Measurements from ENCODE around the gene PCGF2. TPM values are rescaled to one million over a fixed set of nuclear protein-coding genes. Genes with fewer than 3 reads are reported as not detected.

The PCGF2 gene
- total RNA-seq, 1 experiment from 2014 or later, result 95.1 TPM

GRCh38 chr17:38725066-38725465 lies 23.1 kb downstream of the PCGF2 start:
- peaks cover 11% of the 10 kb centered on the region for H3K4me1 Mint-ChIP-seq (ENCODE audit: low read depth, unreplicated experiment)
- DNase-seq, result no peak
- no peak for TF ChIP-seq CTCF (IDR thresholded peaks at IDR 0.05; ENCODE audit: insufficient read depth in 1 of 2, low read depth in 1 of 2, low read length in 1 of 2, severe bottlenecking in 1 of 2, unreplicated experiment in 1 of 2)
- CTCF ChIA-PET, result no interaction called here
- H3K9me3 Mint-ChIP-seq (ENCODE audit: unreplicated experiment), result no peaks in the 10 kb centered on the region
- Histone ChIP-seq H3K9me3 (no peaks in the 10 kb centered on the region), H3K4me1 (peaks cover 6% of the 10 kb centered on the region; the same call in 1 of the 2 replicates), H3K27me3 (replicated peaks; ENCODE audit: control insufficient read depth, insufficient read depth, low read length) (no peaks in the 10 kb centered on the region), H3K4me3 (ENCODE audit: low read depth, low read length) (no peak overlapping the region), H3K36me3 (ENCODE audit: control insufficient read depth, insufficient read depth, low read length) (peaks cover 3% of the 10 kb centered on the region)
- POLR2A ChIA-PET, result no interaction called here
- no peaks in the 10 kb centered on the region for H3K27me3 Mint-ChIP-seq (ENCODE audit: insufficient read depth, unreplicated experiment)
- no TSS peak for BruUV-seq (replicated peaks)
- no peak overlapping the region for H3K4me3 Mint-ChIP-seq (ENCODE audit: unreplicated experiment)
- intact Hi-C loops (cut with micrococcal nuclease; ENCODE audit: unreplicated experiment), result no loop called here
- peaks cover 11% of the 10 kb centered on the region for H3K36me3 Mint-ChIP-seq (ENCODE audit: insufficient read depth, unreplicated experiment)
- H3K27ac Mint-ChIP-seq (ENCODE audit: unreplicated experiment), result no peak overlapping the region

- H3K4me1 Mint-ChIP-seq (ENCODE audit: low read depth, unreplicated experiment), result peaks cover 15% of the 10 kb centered on the region
- no peaks in the 10 kb centered on the region for H3K27me3 ChIP-seq (replicated peaks; ENCODE audit: control insufficient read depth, insufficient read depth, low read length)
- TF ChIP-seq CTCF (IDR thresholded peaks at IDR 0.05; ENCODE audit: insufficient read depth in 1 of 2, low read depth in 1 of 2, low read length in 1 of 2, severe bottlenecking in 1 of 2, unreplicated experiment in 1 of 2), result no peak
- POLR2A ChIA-PET, result no interaction called here
- no peaks in the 10 kb centered on the region for H3K27me3 Mint-ChIP-seq (ENCODE audit: insufficient read depth, unreplicated experiment)
- no peaks in the 10 kb centered on the region for H3K9me3 Mint-ChIP-seq (ENCODE audit: unreplicated experiment)
- peaks cover 3% of the 10 kb centered on the region for H3K36me3 ChIP-seq (ENCODE audit: control insufficient read depth, insufficient read depth, low read length)
- no TSS peak for BruUV-seq (replicated peaks)
- CTCF ChIA-PET, result no interaction called here
- no peak overlapping the region for H3K27ac Mint-ChIP-seq (ENCODE audit: unreplicated experiment)
- DNase-seq, result no peak
- intact Hi-C loops (cut with micrococcal nuclease; ENCODE audit: unreplicated experiment), result no loop called here
- no peak overlapping the region for H3K4me3 Mint-ChIP-seq (ENCODE audit: unreplicated experiment)
- no peaks in the 10 kb centered on the region for H3K9me3 ChIP-seq
- no peak overlapping the region for H3K4me3 ChIP-seq (ENCODE audit: low read depth, low read length)
- peaks cover 15% of the 10 kb centered on the region for H3K36me3 Mint-ChIP-seq (ENCODE audit: insufficient read depth, unreplicated experiment)
- H3K4me1 ChIP-seq, result peaks cover 5% of the 10 kb centered on the region; the same call in 1 of the 2 replicates
These were observed 23.7 kb downstream of the PCGF2 start for GRCh38 chr17:38724337-38724988.

- no peak for TF ChIP-seq CTCF (IDR thresholded peaks at IDR 0.05; ENCODE audit: insufficient read depth in 1 of 2, low read depth in 1 of 2, low read length in 1 of 2, severe bottlenecking in 1 of 2, unreplicated experiment in 1 of 2)
- POLR2A ChIA-PET, result no interaction called here
- Mint-ChIP-seq H3K4me3 (ENCODE audit: unreplicated experiment) (no peak overlapping the region), H3K27ac (ENCODE audit: unreplicated experiment) (no peak overlapping the region), H3K4me1 (ENCODE audit: low read depth, unreplicated experiment) (peaks cover 23% of the 10 kb centered on the region), H3K36me3 (ENCODE audit: insufficient read depth, unreplicated experiment) (peaks cover 33% of the 10 kb centered on the region), H3K9me3 (ENCODE audit: unreplicated experiment) (no peaks in the 10 kb centered on the region), H3K27me3 (ENCODE audit: insufficient read depth, unreplicated experiment) (no peaks in the 10 kb centered on the region)
- BruUV-seq (replicated peaks), result no TSS peak
- Histone ChIP-seq H3K9me3 (no peaks in the 10 kb centered on the region), H3K4me1 (peaks cover 7% of the 10 kb centered on the region; the same call in 1 of the 2 replicates), H3K27me3 (replicated peaks; ENCODE audit: control insufficient read depth, insufficient read depth, low read length) (no peaks in the 10 kb centered on the region), H3K4me3 (ENCODE audit: low read depth, low read length) (no peak overlapping the region), H3K36me3 (ENCODE audit: control insufficient read depth, insufficient read depth, low read length) (peaks cover 10% of the 10 kb centered on the region)
- intact Hi-C loops (cut with micrococcal nuclease; ENCODE audit: unreplicated experiment), result no loop called here
- CTCF ChIA-PET, result no interaction called here
- no peak for DNase-seq
These were observed 26.3 kb downstream of the PCGF2 start for GRCh38 chr17:38721802-38722201.
